ENCODE results near the gene DLGAP1.

The DLGAP1 gene

GRCh38 chr18:4242431-4243161 lies 212.5 kb downstream of the DLGAP1 start:
- H3K27ac ChIP-seq (ENCODE audit: low read depth, low read length, poor library complexity, severe bottlenecking) = no peak overlapping the region
- no peaks in the 10 kb centered on the region for H3K9me3 ChIP-seq (ENCODE audit: low read length)
- H3F3A ChIP-seq (ENCODE audit: insufficient read depth, low read length) = no peaks in the 10 kb centered on the region
- no peaks in the 10 kb centered on the region for H3K9me2 ChIP-seq (ENCODE audit: low read depth, low read length)
- H3K9ac ChIP-seq (ENCODE audit: low read length) = no peak overlapping the region
- no peak overlapping the region for H3K4me2 ChIP-seq (ENCODE audit: low read length)
- TF ChIP-seq EZH2 (IDR thresholded peaks at IDR 0.05; ENCODE audit: borderline replicate concordance, low read length) (no peak), CTCF (IDR thresholded peaks at IDR 0.05; ENCODE audit: low read length) (no peak)
- no peaks in the 10 kb centered on the region for H3K79me2 ChIP-seq (ENCODE audit: insufficient read depth, low read length)
- no peaks in the 10 kb centered on the region for H3K4me1 ChIP-seq (ENCODE audit: insufficient read depth, low read length, severe bottlenecking)
- no peak overlapping the region for H2AFZ ChIP-seq (ENCODE audit: low read length)
- no peaks in the 10 kb centered on the region for H3K36me3 ChIP-seq (ENCODE audit: insufficient read depth, low read length)
- H3K27me3 ChIP-seq (ENCODE audit: insufficient read depth, low read length) = no peaks in the 10 kb centered on the region
- no peaks in the 10 kb centered on the region for H4K20me1 ChIP-seq (ENCODE audit: insufficient read depth, low read length)
- no peak overlapping the region for H3K4me3 ChIP-seq (ENCODE audit: low read depth, low read length, poor library complexity, severe bottlenecking)

- TF ChIP-seq CTCF (IDR thresholded peaks at IDR 0.05; ENCODE audit: low read length) (no peak), EZH2 (IDR thresholded peaks at IDR 0.05; ENCODE audit: borderline replicate concordance, low read length) (no peak)
- Histone ChIP-seq H4K20me1 (ENCODE audit: insufficient read depth, low read length) (no peaks in the 10 kb centered on the region), H3F3A (ENCODE audit: insufficient read depth, low read length) (no peaks in the 10 kb centered on the region), H3K9me3 (ENCODE audit: low read length) (no peaks in the 10 kb centered on the region), H3K36me3 (ENCODE audit: insufficient read depth, low read length) (no peaks in the 10 kb centered on the region), H3K27me3 (ENCODE audit: insufficient read depth, low read length) (no peaks in the 10 kb centered on the region), H2AFZ (ENCODE audit: low read length) (no peak overlapping the region), H3K4me3 (ENCODE audit: low read depth, low read length, poor library complexity, severe bottlenecking) (no peak overlapping the region), H3K9ac (ENCODE audit: low read length) (no peak overlapping the region), H3K4me1 (ENCODE audit: insufficient read depth, low read length, severe bottlenecking) (no peaks in the 10 kb centered on the region), H3K79me2 (ENCODE audit: insufficient read depth, low read length) (no peaks in the 10 kb centered on the region), H3K9me2 (ENCODE audit: low read depth, low read length) (no peaks in the 10 kb centered on the region), H3K4me2 (ENCODE audit: low read length) (no peak overlapping the region), H3K27ac (ENCODE audit: low read depth, low read length, poor library complexity, severe bottlenecking) (no peak overlapping the region)
Measured at GRCh38 chr18:4241090-4241617, 214.0 kb downstream of the DLGAP1 start.

- H3K79me2 ChIP-seq (ENCODE audit: insufficient read depth, low read length) = no peaks in the 10 kb centered on the region
- H3K27ac ChIP-seq (ENCODE audit: low read depth, low read length, poor library complexity, severe bottlenecking) = no peak overlapping the region
- no peaks in the 10 kb centered on the region for H3K4me1 ChIP-seq (ENCODE audit: insufficient read depth, low read length, severe bottlenecking)
- H3F3A ChIP-seq (ENCODE audit: insufficient read depth, low read length) = no peaks in the 10 kb centered on the region
- TF ChIP-seq CTCF (IDR thresholded peaks at IDR 0.05; ENCODE audit: low read length) (no peak), EZH2 (IDR thresholded peaks at IDR 0.05; ENCODE audit: borderline replicate concordance, low read length) (no peak)
- no peak overlapping the region for H3K4me2 ChIP-seq (ENCODE audit: low read length)
- no peaks in the 10 kb centered on the region for H4K20me1 ChIP-seq (ENCODE audit: insufficient read depth, low read length)
- H3K4me3 ChIP-seq (ENCODE audit: low read depth, low read length, poor library complexity, severe bottlenecking) = no peak overlapping the region
- no peak overlapping the region for H3K9ac ChIP-seq (ENCODE audit: low read length)
- no peaks in the 10 kb centered on the region for H3K9me3 ChIP-seq (ENCODE audit: low read length)
- H2AFZ ChIP-seq (ENCODE audit: low read length) = no peak overlapping the region
- H3K27me3 ChIP-seq (ENCODE audit: insufficient read depth, low read length) = no peaks in the 10 kb centered on the region
- no peaks in the 10 kb centered on the region for H3K9me2 ChIP-seq (ENCODE audit: low read depth, low read length)
- H3K36me3 ChIP-seq (ENCODE audit: insufficient read depth, low read length) = no peaks in the 10 kb centered on the region
Measured at GRCh38 chr18:4238966-4239365, 216.1 kb downstream of the DLGAP1 start.

Data from OCI-LY1 (cell line).